K562 (cell line): ENCODE data around the gene TP53BP1. TPM values are rescaled to one million over a fixed set of nuclear protein-coding genes. Genes with fewer than 3 reads are reported as not detected.

ENCODE experiments used
- ATAC-seq: fragments of 200-7000 bp; cut with Tn5 transposase; 3 replicates; pipeline ENCODE4 v1.9.1; 2020; ENCODE audit warnings: moderate library complexity
- BruUV-seq: library from RNA; stranded (reverse); fragments of 400-500 nt; replicated peaks from 2 replicates; lab custom pipeline; 2021; lab: Mats Ljungman, UMichigan
- CTCF ChIA-PET: fragments of 300-600 bp; formaldehyde crosslinking; extraction: SDS; loops from one replicate; lab custom pipeline; 2021; ENCODE audit warnings: low intra/inter-chr PET ratio; lab: Yijun Ruan, JAX
- POLR2A ChIA-PET: fragments of 300-600, 350-650 bp; sonication (Branson Sonifier 250); formaldehyde crosslinking; extraction: SDS; loops from one replicate; lab custom pipeline; 2021; ENCODE audit warnings: antibody characterized with exemption, inconsistent platforms; lab: Yijun Ruan, JAX
- DNase-seq, 4 experiments: peaks; one replicate each; pipeline versions ENCODE4 v3.0.0 to v3.0.0-alpha.2; 2011 to 2018; ENCODE audit warnings: low spot score in 3 of 4, mixed read lengths in 3 of 4; ENCODE audit errors: extremely low read depth in 1 of 4
- FAIRE-seq: peaks from 2 replicates; lab custom pipeline; 2011; peaks lifted over from hg19 to GRCh38; lab: Jason Lieb, UNC
- H2AFZ ChIP-seq: 2 replicates; pipeline ENCODE4 v1.6.0; 2011; ENCODE audit warnings: low read depth, low read length, control low read depth, inconsistent platforms
- H3K27ac ChIP-seq: fragments of 200-600 bp; 3 replicates; pipeline ENCODE4 v1.8.0; 2011; ENCODE audit warnings: low read depth, mild to moderate bottlenecking, control low read depth, inconsistent platforms, low read length, moderate library complexity, mixed read lengths; ENCODE audit errors: extremely low read depth
- H3K27me3 ChIP-seq, 2 experiments: fragments of 300-600 bp in 1 of 2; 2 replicates in 1 of 2; 3 replicates in 1 of 2; pipeline versions ENCODE4 v1.6.0 to v1.8.0; 2011; ENCODE audit warnings: inconsistent platforms in 2 of 2, low read length in 2 of 2, mild to moderate bottlenecking in 1 of 2, mixed read lengths in 1 of 2, moderate library complexity in 1 of 2; ENCODE audit not compliant: control insufficient read depth in 2 of 2, insufficient read depth in 2 of 2
- H3K36me3 ChIP-seq: fragments of 300-600 bp; 3 replicates; pipeline ENCODE4 v1.8.0; 2011; ENCODE audit warnings: mild to moderate bottlenecking, low read length, inconsistent platforms; ENCODE audit not compliant: control insufficient read depth, insufficient read depth
- H3K4me1 ChIP-seq, 2 experiments: fragments of 200-600 bp in 1 of 2; replicated peaks in 1 of 2; 2 replicates in 1 of 2; 3 replicates in 1 of 2; pipeline versions ENCODE4 v1.5.1 to v1.8.0; 2011; ENCODE audit warnings: inconsistent platforms in 2 of 2, low read length in 2 of 2, mild to moderate bottlenecking in 1 of 2, mixed read lengths in 1 of 2, moderate library complexity in 1 of 2; ENCODE audit not compliant: control insufficient read depth in 2 of 2, insufficient read depth in 2 of 2
- H3K4me2 ChIP-seq: 2 replicates; pipeline ENCODE4 v1.6.1; 2011; ENCODE audit warnings: low read length, control low read depth, inconsistent platforms, mixed read lengths; ENCODE audit not compliant: insufficient read depth
- H3K4me3 ChIP-seq: fragments of 200-600 bp; sonication (generic), shearing (Covaris generic); 2 replicates; pipeline ENCODE4 v1.5.1; 2016; ENCODE audit warnings: control low read depth, inconsistent platforms
- H3K79me2 ChIP-seq: fragments of 200-600 bp; 3 replicates; pipeline ENCODE4 v1.8.0; 2011; ENCODE audit warnings: low read length, inconsistent platforms; ENCODE audit not compliant: control insufficient read depth, insufficient read depth
- H3K9ac ChIP-seq, 2 experiments: 2 replicates each; pipeline versions ENCODE4 v1.6.0 to v1.6.1; 2011; ENCODE audit warnings: low read depth in 2 of 2, low read length in 2 of 2, control low read depth in 1 of 2, inconsistent platforms in 1 of 2, mild to moderate bottlenecking in 1 of 2, mixed read lengths in 1 of 2; ENCODE audit not compliant: insufficient read depth in 1 of 2
- H3K9me1 ChIP-seq: one replicate; pipeline ENCODE4 v1.6.0; 2011; ENCODE audit warnings: inconsistent platforms, mild to moderate bottlenecking, low read length, moderate library complexity; ENCODE audit not compliant: control insufficient read depth, insufficient read depth
- H3K9me3 ChIP-seq: replicated peaks from 2 replicates; pipeline ENCODE4 v1.5.1; 2011; ENCODE audit warnings: low read depth, low read length, inconsistent platforms; ENCODE audit not compliant: control insufficient read depth, insufficient read depth
- H4K20me1 ChIP-seq: replicated peaks from 2 replicates; pipeline ENCODE4 v1.6.1; 2011; ENCODE audit warnings: low read length, inconsistent platforms, mixed read lengths; ENCODE audit not compliant: control insufficient read depth, insufficient read depth
- ATF4 ChIP-seq: fragments of 450-650 bp; formaldehyde crosslinking; IDR thresholded peaks from 2 replicates; pipeline ENCODE4 v1.4.0; 2022; ENCODE audit warnings: mild to moderate bottlenecking, moderate library complexity
- CBFA2T3 ChIP-seq: fragments of 450-650 bp; IDR thresholded peaks from 2 replicates; pipeline ENCODE4 v1.6.1; 2017
- KLF16 ChIP-seq: IDR thresholded peaks from 2 replicates; pipeline ENCODE4 v1.6.1; 2016; ENCODE audit warnings: antibody characterized with exemption
- PHTF2 ChIP-seq: fragments of 250-450 bp; sonication (Bioruptor Pico); IDR thresholded peaks from 2 replicates; pipeline ENCODE4 v1.5.0; 2021; ENCODE audit warnings: mild to moderate bottlenecking
- REST ChIP-seq, 2 experiments: fragments of 450-650 bp; formaldehyde crosslinking in 1 of 2; IDR thresholded peaks; 2 replicates each; pipeline versions ENCODE4 v1.4.0 to v1.6.1; 2014 to 2020; ENCODE audit warnings: mild to moderate bottlenecking in 2 of 2, borderline replicate concordance in 1 of 2, low read depth in 1 of 2
- WGBS: fragments of 100-300 bp; shearing (Covaris generic); methylation state at CpG from one replicate; pipeline ENCODE4 v1.1.6; 2016; ENCODE audit warnings: low coverage, mixed read lengths; ENCODE audit not compliant: insufficient coverage; ENCODE audit errors: missing lambda C conversion rate; 5-methylcytosine and 5-hydroxymethylcytosine counted together
- in situ Hi-C: fragments of 300-500 bp; cut with MboI; formaldehyde crosslinking; loops from 4 replicates; pipeline ENCODE4 v1.15.0; 2018; ENCODE audit warnings: inconsistent platforms, mixed read lengths
- intact Hi-C: fragments of 100-400 bp; cut with micrococcal nuclease; formaldehyde crosslinking; loops from 2 replicates; pipeline ENCODE4 v1.14.2; 2022
- polyA plus RNA-seq, 8 experiments: library from polyadenylated mRNA; depleted of rRNA in 4 of 8; stranded (reverse) in 5 of 8; unstranded in 3 of 8; fragments of >200 nt; fragmentation: Nextera tagmentation in 2 of 8; fragmentation: Illumina TruSeq in 1 of 8; extraction: Ambion mirVana in 2 of 8; extraction: Trizol in 1 of 8; gene quantifications; 2 replicates each; pipeline versions ENCODE4 v1.2.1 to v1.2.3, GENCODE V29; 2011 to 2014; ENCODE audit warnings: inconsistent platforms in 1 of 8, missing spikeins in 1 of 8
- total RNA-seq, 7 experiments: library from RNA; depleted of rRNA in 6 of 7; stranded (reverse); fragments of >200 nt in 6 of 7; fragmentation: Illumina TruSeq in 2 of 7; extraction: Trizol in 2 of 7; gene quantifications; 2 replicates each; pipeline versions ENCODE4 v1.2.1 to v1.2.3, GENCODE V29; 2011 to 2021; ENCODE audit warnings: low replicate concordance in 1 of 7

TP53BP1 gene
- total and polyA plus RNA-seq, 9 of the 15 experiments (the other 6 are each of a cell fraction or from before 2014, with no cell fraction given), result 5.7 to 63.3 (median 30.9) TPM

- H3K27ac ChIP-seq, result peak overlapping the region; percentile 69
- H2AFZ ChIP-seq, result peak overlapping the region; percentile 98
- H3K4me1 ChIP-seq, result peaks cover 3 to 11% of the 10 kb centered on the region in 2 experiments; a peak in 3 of 5 replicates
- peak overlapping the region; percentile 60 to 91; a peak in 3 of 4 replicates for H3K9ac ChIP-seq
- POLR2A ChIA-PET, result interaction anchor here (0.6 to 1.9 kb wide), 7 partner anchors 8 to 1495 kb away, joined by 3 to 8 read pairs (median 4); no protein-coding TSS in a partner anchor
- no peak for TF ChIP-seq PHTF2 (CRISPR knock-in tag)
- TF ChIP-seq CBFA2T3, result 0 out of 2 replicates have a peak, but pooled peaks have one; percentile 11
- no peaks in the 10 kb centered on the region for H4K20me1 ChIP-seq
- TSS peak; percentile 47 for BruUV-seq
- ATAC-seq (no peak), DNase-seq (no peak), FAIRE-seq (no peak)
- H3K4me3 ChIP-seq, result peak overlapping the region; percentile 77
- H3K27me3 ChIP-seq, result no peaks in the 10 kb centered on the region
- intact Hi-C loops, result no loop called here
- CTCF ChIA-PET, result no interaction called here
- H3K79me2 ChIP-seq, result 0 out of 3 replicates have a peak, but pooled peaks cover 10% of the 10 kb centered on the region
- H3K36me3 ChIP-seq, result peaks cover 36% of the 10 kb centered on the region; the same call in 2 of the 3 replicates
- H3K9me1 ChIP-seq, result no peaks in the 10 kb centered on the region
- 5% methylated on average over 7 of the region's 7 CpGs for WGBS
- in situ Hi-C loops, result no loop called here
- H3K9me3 ChIP-seq, result no peaks in the 10 kb centered on the region
- peak overlapping the region; percentile 97 for H3K4me2 ChIP-seq
Measured at GRCh38 chr15:43492266-43492665, 690 bp downstream of the TP53BP1 start.

GRCh38 chr15:43489191-43489590 lies 3.8 kb downstream of the TP53BP1 start:
- Histone ChIP-seq H3K36me3 (peaks cover 50% of the 10 kb centered on the region), H4K20me1 (no peaks in the 10 kb centered on the region), H3K9me1 (no peaks in the 10 kb centered on the region), H2AFZ (no peak overlapping the region), H3K4me1 (peaks cover 11% of the 10 kb centered on the region in 2 experiments), H3K27me3 (no peaks in the 10 kb centered on the region), H3K4me2 (no peak overlapping the region), H3K4me3 (no peak overlapping the region), H3K9me3 (no peaks in the 10 kb centered on the region), H3K9ac (no peak overlapping the region), H3K79me2 (peaks cover 10% of the 10 kb centered on the region; the same call in 1 of the 3 replicates), H3K27ac (no peak overlapping the region)
- TF ChIP-seq ATF4 (CRISPR knock-in tag) (no peak), REST (IDR thresholded peaks at IDR 0.05; ENCODE audit: borderline replicate concordance) (peak; percentile 32), REST (CRISPR knock-in tag; IDR thresholded peaks at IDR 0.05; ENCODE audit: low read depth) (no peak), KLF16 (0 out of 2 replicates have a peak, but pooled peaks have one; percentile 11)
- WGBS, result 33% methylated on average over 1 of the region's 1 CpG
- intact Hi-C loops, result no loop called here
- ChIA-PET CTCF (no interaction called here), POLR2A (interaction anchor here (0.6 kb wide), 1 partner anchor 134 kb away, joined by 4 read pairs; no protein-coding TSS in a partner anchor)
- no TSS peak for BruUV-seq
- FAIRE-seq, result no peak
- no peak for ATAC-seq
- in situ Hi-C loops, result no loop called here
- no peak for DNase-seq
